Measurements from ENCODE around the gene USP13. TPM values are rescaled to one million over a fixed set of nuclear protein-coding genes. Genes with fewer than 3 reads are reported as not detected.
A peak's percentile ranks its signal among the peaks of the same experiment; 100 is the strongest.

Gene USP13
- total and polyA plus RNA-seq, 2 of the 13 experiments (the other 11 are each of a cell fraction or from before 2014, with no cell fraction given): 15.9 to 36.7 TPM

- TF ChIP-seq ZNF362 (CRISPR knock-in tag; IDR thresholded peaks at IDR 0.05; ENCODE audit: borderline replicate concordance) (no peak), NBN (conservative IDR thresholded peaks at IDR 0.05) (no peak), ZNF766 (CRISPR knock-in tag; IDR thresholded peaks at IDR 0.05; ENCODE audit: borderline replicate concordance) (peak; percentile 85; the same call in 1 of the 2 replicates), ZNF790 (CRISPR knock-in tag; IDR thresholded peaks at IDR 0.05; ENCODE audit: borderline replicate concordance) (no peak), RAD51 (IDR thresholded peaks at IDR 0.05; ENCODE audit: borderline replicate concordance) (no peak), TSC22D2 (CRISPR knock-in tag; IDR thresholded peaks at IDR 0.05; ENCODE audit: borderline replicate concordance) (peak; percentile 55; the same call in 1 of the 2 replicates), ZNF629 (CRISPR knock-in tag; conservative IDR thresholded peaks at IDR 0.05) (no peak), PHF8 (CRISPR knock-in tag; IDR thresholded peaks at IDR 0.05) (peak; percentile 92), CREB3 (CRISPR knock-in tag; IDR thresholded peaks at IDR 0.05) (no peak), SMARCE1 (IDR thresholded peaks at IDR 0.05; ENCODE audit: borderline replicate concordance) (no peak), ZNF724P (CRISPR knock-in tag; IDR thresholded peaks at IDR 0.05; ENCODE audit: borderline replicate concordance) (no peak), MLX (CRISPR knock-in tag; IDR thresholded peaks at IDR 0.05) (no peak), RARA (CRISPR knock-in tag; IDR thresholded peaks at IDR 0.05) (no peak), ZNF777 (CRISPR knock-in tag; IDR thresholded peaks at IDR 0.05) (peak; percentile 18; the same call in 1 of the 2 replicates), ZNF781 (CRISPR knock-in tag; IDR thresholded peaks at IDR 0.05; ENCODE audit: borderline replicate concordance, not compliant biosample characterization) (peak; percentile 56), CEBPB (IDR thresholded peaks at IDR 0.05; ENCODE audit: borderline replicate concordance, low read depth, low read length) (no peak), CENPT (CRISPR knock-in tag; IDR thresholded peaks at IDR 0.05; ENCODE audit: low read depth) (no peak), ARNT (IDR thresholded peaks at IDR 0.05) (no peak), CCDC6 (CRISPR knock-in tag; IDR thresholded peaks at IDR 0.05) (no peak; the same call in 1 of the 2 replicates), ZSCAN22 (CRISPR knock-in tag; IDR thresholded peaks at IDR 0.05) (no peak), ETV5 (CRISPR knock-in tag; IDR thresholded peaks at IDR 0.05; ENCODE audit: borderline replicate concordance) (peak; percentile 75; the same call in 1 of the 2 replicates), TBP (CRISPR knock-in tag; IDR thresholded peaks at IDR 0.05) (no peak), KLF16 (CRISPR knock-in tag; IDR thresholded peaks at IDR 0.05) (peak in 1 of 2 experiments; percentile 77; a peak in 1 of 4 replicates), ZNF557 (CRISPR knock-in tag; IDR thresholded peaks at IDR 0.05) (no peak), NR2F1 (CRISPR knock-in tag; IDR thresholded peaks at IDR 0.05) (no peak), MXD3 (CRISPR knock-in tag; IDR thresholded peaks at IDR 0.05) (no peak), GLI4 (CRISPR knock-in tag; IDR thresholded peaks at IDR 0.05; ENCODE audit: borderline replicate concordance) (no peak), NPAS2 (CRISPR knock-in tag; IDR thresholded peaks at IDR 0.05; ENCODE audit: borderline replicate concordance) (no peak), MATR3 (CRISPR knock-in tag; IDR thresholded peaks at IDR 0.05) (no peak), NFE2L1 (CRISPR knock-in tag; IDR thresholded peaks at IDR 0.05; ENCODE audit: borderline replicate concordance) (no peak)
Measured at GRCh38 chr3:179604321-179605078, 48.3 kb upstream of the USP13 start, which contains the start of the genes MRPL47 and NDUFB5 (continued).

Measured in HepG2 (cell line).